Stimulated activated CD8-positive, alpha-beta memory T cell treated with anti-CD3 and anti-CD28 coated beads, Interleukin-15, amount 100 ng/mL, for 24 hours (primary cell): ENCODE data around the gene SMAD3.

Experiments
- DNase-seq: peaks from one replicate; pipeline ENCODE4 v3.0.0-alpha.2; 2020; ENCODE audit warnings: low read depth

The SMAD3 gene

GRCh38 chr15:67036775-67037555 is 28.4 kb upstream of the SMAD3 start:
- no peak for DNase-seq

GRCh38 chr15:67037694-67038093 is 27.7 kb upstream of the SMAD3 start:
- no peak for DNase-seq

- no peak for DNase-seq
These were observed 26.7 kb upstream of the SMAD3 start for GRCh38 chr15:67038736-67039135.

GRCh38 chr15:67039384-67040075 is 25.9 kb upstream of the SMAD3 start:
- no peak for DNase-seq

- no peak for DNase-seq
These were observed 25.1 kb upstream of the SMAD3 start for GRCh38 chr15:67040277-67040676.

GRCh38 chr15:67042551-67043142 is 22.8 kb upstream of the SMAD3 start:
- no peak for DNase-seq

- no peak for DNase-seq
These were observed 21.2 kb upstream of the SMAD3 start for GRCh38 chr15:67043939-67044771.

- DNase-seq: no peak
These were observed 18.2 kb upstream of the SMAD3 start for GRCh38 chr15:67047149-67047661.

GRCh38 chr15:67048281-67049279 is 16.8 kb upstream of the SMAD3 start:
- no peak for DNase-seq

- DNase-seq: no peak
These were observed 15.9 kb upstream of the SMAD3 start for GRCh38 chr15:67049351-67050044.

GRCh38 chr15:67050062-67050461 is 15.3 kb upstream of the SMAD3 start:
- DNase-seq: no peak

- no peak for DNase-seq
These were observed 14.8 kb upstream of the SMAD3 start for GRCh38 chr15:67050522-67051087.

- DNase-seq: no peak
These were observed 14.0 kb upstream of the SMAD3 start for GRCh38 chr15:67051088-67052045.

- DNase-seq: no peak
These were observed 10.7 kb upstream of the SMAD3 start for GRCh38 chr15:67054676-67055075.

GRCh38 chr15:67059127-67059553 is 6.3 kb upstream of the SMAD3 start:
- no peak for DNase-seq

GRCh38 chr15:67061811-67062368 is 3.5 kb upstream of the SMAD3 start:
- no peak for DNase-seq

GRCh38 chr15:67062369-67062985 is 2.9 kb upstream of the SMAD3 start:
- no peak for DNase-seq
